ENCODE measurements around the gene IL17REL.

Gene IL17REL

DNA sequence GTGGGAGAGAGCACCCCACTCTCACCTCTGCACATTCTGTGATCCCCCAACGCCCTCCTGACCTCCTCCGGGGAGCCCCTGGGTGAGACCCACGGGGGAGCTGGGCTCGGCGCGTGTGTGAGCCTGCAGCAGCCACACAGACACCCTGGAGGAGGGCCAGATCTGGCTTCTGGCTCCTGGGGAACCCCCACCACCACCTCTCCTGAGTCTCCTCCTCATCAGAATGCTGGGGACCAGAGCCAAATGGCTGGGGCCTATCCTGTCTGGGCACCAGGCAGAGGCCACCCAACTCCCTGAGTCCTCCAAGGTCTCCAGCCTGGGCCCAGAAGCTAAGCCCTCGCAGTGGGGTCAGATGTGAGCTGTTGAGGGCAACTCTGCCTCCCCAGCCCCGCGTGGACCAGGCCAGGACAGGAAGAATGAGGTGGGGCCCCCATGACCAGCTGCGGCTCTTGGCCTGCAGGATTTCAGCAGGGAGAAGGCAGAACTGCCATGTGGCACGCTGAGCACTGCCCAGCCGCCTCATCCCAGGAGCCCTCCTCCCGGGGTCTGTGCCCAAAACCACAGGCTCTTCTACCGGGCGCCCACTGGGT, 57.5 kb downstream of the IL17REL start:
- H3K4me3 ChIP-seq (ENCODE audit: low read length): no peak overlapping the region
- TF ChIP-seq ZNF274 (IDR thresholded peaks at IDR 0.05; ENCODE audit: low read depth, low read length): no peak

DNA sequence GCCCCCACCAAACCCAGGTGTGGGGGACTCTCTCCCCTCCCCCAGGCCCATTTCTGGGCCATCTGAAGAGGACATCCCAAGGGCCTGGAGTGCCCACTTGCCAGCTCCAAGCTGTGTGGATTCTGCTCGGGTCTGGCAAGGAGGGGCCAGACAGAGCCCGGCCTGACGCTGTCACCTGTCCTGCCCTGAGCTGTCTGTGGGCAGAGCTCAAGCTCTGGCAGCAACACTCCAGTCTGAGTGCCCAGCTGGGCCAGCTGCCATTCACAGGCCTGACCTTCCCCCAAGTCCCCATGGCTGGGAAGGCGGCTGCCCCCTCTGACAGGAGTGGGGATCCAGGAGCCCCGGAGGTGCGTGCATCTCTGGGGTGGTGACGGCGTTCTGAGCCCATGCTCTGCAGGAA, 58.2 kb downstream of the IL17REL start:
- no peak overlapping the region for H3K4me3 ChIP-seq (ENCODE audit: low read length)
- no peak for TF ChIP-seq ZNF274 (IDR thresholded peaks at IDR 0.05; ENCODE audit: low read depth, low read length)

DNA sequence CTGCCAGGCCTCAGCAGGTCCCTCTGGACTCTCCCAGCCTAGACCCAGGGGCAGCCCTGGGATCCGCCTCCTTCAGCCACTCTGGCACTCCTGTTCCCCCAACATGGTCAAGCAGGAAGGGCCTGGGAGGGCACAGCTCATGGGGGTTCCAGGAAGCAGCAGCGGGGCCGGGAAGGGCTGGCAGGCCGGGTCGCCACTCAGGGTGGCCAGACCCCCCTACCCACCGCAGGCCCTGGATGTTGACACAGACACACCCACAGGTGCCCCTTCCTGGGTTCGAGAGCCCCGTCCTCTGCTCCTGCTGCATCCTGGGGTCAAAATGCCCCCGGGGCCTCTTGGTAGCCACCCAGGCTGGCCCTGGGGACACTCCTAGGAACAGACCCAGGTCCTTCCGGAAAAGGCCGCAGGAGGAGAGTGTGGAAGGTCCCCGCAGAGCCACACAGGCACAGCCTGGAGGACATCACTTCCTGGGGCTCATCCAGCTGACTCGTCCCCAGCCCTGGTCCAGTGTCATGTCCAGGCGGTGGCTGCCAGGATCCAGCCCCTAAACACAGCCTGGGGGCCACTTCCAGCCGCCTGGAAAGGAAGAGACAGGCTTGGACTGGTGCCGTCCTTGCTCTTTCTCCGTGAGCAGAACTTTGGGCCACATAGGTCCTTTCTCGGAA, 58.8 kb downstream of the IL17REL start:
- no peak for TF ChIP-seq ZNF274 (IDR thresholded peaks at IDR 0.05; ENCODE audit: low read depth, low read length)
- H3K4me3 ChIP-seq (ENCODE audit: low read length): no peak overlapping the region

DNA sequence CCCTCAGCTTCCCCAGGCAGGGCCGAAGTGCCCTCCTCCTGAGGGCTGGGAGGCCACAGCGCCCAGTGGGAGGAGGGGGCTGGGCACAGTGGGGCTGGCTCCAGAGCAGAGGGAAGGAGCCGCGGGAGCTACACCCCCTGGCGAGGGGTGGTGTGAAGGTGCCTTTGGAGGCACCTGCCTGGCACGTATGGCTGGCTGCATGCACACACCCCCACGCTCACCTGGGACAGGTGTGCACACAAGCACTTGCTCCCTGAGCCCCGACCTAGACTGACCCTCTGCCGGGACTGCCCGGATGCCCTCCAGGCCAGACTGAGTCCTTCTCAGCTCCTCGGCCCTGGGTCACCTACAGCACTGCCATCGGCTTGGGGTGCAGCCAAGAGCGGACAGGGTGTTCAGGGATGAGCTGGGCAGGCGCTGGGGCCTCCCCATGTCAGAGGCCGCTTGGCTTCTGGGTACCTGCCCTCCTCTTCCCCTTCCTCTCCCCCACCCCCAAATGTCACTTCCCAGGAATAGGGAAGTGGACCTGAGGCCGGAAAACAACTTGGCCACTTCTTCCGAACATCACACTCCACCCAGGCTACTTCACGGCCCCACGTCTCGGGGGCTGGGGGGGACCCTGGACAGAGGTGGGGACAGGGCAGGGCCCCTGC, 59.4 kb downstream of the IL17REL start:
- TF ChIP-seq ZNF274 (IDR thresholded peaks at IDR 0.05; ENCODE audit: low read depth, low read length): no peak
- H3K4me3 ChIP-seq (ENCODE audit: low read length): no peak overlapping the region

DNA sequence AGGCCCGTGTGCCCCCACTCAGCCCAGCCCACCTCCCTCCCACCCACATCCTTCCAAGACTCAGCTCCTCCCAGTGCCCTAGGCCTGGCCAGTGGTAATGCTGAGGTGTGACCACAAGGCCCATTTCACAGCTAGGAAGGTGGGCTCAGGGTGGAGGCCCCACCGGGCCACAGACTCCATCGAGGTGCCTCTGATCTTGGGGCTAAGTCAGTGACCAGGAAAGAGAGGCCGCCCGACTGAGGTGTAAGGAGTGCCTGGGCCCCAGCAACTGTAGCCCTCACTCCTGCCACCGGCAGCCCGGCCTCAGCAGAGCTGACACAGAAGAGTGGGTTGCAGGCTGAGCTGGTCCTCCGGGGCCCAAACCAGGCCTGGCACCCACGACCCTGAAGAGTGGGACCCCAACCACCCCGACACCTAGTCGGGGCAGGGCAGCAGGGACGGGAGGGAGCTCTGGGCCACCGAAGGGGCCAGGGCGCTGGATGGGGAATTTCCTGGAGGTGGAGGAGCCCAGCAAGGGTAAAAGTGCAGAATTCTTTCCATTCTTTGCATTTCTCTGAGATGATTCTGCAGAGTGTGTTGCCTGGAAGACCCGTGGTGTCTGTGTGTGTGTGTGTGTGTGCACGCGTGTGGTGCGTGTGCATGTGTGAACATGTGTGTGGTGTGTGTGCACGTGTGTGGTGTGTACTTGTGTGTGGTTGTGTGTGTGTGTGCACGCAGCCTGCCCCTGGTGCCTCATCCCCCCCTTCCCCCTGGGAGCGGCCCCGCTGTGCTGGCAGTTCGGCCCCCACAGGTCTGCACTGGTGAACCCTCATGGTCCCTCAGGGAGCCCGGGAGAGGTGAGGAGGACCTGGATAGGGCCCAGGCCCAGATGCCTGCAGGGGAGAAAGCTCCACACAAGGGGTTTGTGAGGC, 60.3 kb downstream of the IL17REL start:
- no peak for TF ChIP-seq ZNF274 (IDR thresholded peaks at IDR 0.05; ENCODE audit: low read depth, low read length)
- no peak overlapping the region for H3K4me3 ChIP-seq (ENCODE audit: low read length)

DNA sequence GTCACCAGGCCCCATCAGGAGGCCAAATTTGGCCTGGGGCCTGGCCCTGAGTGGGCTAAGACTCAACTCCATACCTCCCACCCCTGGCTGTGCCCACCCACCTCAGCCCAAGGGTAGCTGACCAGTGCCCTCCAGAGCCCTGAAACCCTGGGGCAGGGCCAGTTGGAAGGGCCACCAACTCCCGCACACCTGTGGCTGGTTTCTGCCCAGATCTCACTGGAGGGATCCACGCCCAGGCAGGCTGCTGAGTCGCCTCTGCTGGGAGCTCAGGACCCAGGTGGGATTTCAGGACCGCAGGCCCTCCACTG, 60.9 kb downstream of the IL17REL start:
- H3K4me3 ChIP-seq (ENCODE audit: low read length): no peak overlapping the region
- TF ChIP-seq ZNF274 (IDR thresholded peaks at IDR 0.05; ENCODE audit: low read depth, low read length): no peak

DNA sequence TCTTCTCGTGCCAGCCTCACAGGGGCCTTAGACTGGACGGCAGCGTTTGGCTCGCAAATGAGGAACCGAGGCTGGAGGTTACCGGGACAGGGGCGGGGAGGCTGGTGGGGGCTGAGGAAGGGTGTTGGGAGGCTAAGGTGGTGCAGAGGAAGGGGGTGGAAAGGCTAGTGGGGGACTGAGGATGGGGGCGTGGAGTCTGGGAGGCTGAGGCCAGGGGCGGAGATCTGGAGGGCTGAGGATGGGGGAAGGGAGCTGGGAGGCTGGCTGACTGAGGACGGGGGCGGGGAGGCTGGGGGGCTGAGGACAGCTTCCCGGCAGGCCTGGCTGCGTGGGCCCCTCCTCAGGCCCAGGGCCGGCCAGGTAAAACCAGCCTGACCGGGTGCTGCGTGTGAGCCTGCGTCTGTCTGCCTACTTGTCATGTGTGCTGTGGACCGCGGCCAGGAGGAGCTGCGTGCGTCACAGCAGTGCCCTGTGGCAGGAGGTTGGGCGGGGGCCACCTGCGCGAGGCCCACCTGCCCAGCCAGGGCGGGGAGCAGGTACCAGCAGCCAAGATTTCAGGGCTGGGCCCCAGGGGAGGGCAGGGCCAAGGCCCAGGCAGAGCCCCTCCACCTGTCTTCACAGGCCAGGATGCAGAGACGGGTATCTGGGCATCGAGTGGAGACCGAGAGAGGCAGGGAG, 61.4 kb downstream of the IL17REL start:
- TF ChIP-seq ZNF274 (IDR thresholded peaks at IDR 0.05; ENCODE audit: low read depth, low read length): no peak
- H3K4me3 ChIP-seq (ENCODE audit: low read length): no peak overlapping the region

DNA sequence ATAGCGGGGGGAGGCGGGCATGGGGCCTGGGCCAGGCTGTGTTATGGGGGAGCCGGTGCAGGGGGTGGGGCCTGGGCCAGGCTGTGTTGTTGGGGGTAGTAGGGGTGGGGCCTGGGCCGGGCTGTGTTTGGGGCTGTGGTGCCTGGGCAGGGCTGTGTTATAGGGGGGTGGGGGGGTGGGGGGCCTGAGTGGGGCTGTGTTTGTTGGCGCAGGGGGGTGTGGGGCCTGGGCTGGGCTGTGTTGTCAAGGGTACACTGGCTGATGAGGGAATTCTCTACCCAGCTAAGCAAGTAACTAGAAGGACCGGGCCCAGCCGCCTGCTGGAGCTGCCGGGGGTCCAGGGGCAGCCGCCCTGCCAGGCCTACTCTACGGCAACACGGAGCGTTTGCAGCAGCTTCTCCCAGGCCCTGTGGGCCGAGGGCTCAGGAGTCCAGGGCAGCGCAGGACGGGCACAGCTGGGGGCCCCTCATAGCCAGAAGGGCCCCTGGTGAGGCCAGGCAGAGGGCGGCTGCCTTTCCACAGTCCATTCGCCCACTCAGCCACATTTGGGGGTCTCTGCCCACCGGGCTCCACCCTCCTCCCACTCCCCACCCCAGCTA, 62.1 kb downstream of the IL17REL start:
- no peak overlapping the region for H3K4me3 ChIP-seq (ENCODE audit: low read length)
- no peak for TF ChIP-seq ZNF274 (IDR thresholded peaks at IDR 0.05; ENCODE audit: low read depth, low read length)

DNA sequence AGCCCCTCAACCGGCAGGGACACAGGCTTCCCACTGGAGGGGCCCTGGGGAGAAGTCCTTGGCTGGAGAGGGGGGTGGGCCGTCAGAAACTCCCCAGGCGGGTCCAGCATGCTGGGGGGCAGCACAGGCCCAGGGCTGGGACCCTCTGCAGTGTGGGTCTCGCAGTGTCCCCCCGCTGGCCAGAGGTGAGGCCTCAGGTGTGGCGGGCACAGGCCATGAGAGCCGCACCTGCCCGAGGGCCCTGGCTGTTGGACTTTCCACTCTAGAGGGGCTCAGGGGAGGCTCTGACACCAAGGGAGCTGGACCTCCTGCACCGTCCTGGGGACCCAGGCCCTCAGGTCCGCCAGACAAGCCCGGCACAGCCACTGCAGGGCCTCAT, 62.7 kb downstream of the IL17REL start:
- TF ChIP-seq ZNF274 (IDR thresholded peaks at IDR 0.05; ENCODE audit: low read depth, low read length): no peak
- H3K4me3 ChIP-seq (ENCODE audit: low read length): no peak overlapping the region

DNA sequence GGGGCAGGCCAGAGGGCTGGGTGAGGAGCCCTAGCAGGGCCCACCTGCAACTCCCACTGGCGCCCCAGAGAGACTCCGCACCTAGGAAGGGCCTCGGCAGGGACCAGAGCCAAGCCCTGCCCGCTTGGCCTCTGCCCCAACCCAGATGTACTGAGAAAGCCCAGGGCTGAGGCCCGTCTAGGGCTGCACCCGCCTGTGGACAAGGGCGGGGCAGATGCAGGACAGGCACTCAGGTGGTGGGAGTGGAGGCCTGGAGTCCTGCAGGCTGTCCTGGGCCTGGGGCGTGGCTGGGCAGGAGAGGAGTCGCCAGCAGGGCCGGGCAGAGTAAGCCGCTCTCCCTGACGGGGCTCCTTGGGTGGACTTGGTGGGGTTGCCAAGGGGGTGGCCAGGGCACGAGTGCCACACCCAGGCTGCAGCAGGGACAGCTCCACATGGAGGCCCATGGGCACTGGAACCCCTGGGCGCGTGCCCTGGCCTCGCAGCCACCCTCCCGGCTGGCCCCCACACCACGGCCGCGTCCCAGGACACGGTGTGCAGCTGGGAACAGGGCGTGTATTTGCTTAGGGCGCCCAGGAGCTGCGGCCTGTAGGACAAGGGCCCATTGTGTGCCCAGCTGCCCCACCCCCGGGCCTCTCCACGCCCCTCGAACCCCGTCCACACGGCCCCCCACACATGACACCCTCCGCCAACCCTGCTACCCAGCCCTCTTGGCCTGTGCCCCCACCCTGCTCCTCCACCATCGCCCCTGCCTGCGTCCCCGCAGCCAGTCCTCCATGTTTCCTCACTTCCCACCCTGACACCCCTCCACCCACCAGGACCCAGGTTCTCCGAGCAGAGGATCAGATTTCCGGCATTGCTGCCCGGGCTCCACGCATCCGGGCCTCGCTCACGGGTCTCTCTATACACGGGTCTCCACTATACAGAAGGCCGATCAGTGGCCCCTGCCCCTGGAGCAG, 63.3 kb downstream of the IL17REL start:
- H3K4me3 ChIP-seq (ENCODE audit: low read length): no peak overlapping the region
- no peak for TF ChIP-seq ZNF274 (IDR thresholded peaks at IDR 0.05; ENCODE audit: low read depth, low read length)

DNA sequence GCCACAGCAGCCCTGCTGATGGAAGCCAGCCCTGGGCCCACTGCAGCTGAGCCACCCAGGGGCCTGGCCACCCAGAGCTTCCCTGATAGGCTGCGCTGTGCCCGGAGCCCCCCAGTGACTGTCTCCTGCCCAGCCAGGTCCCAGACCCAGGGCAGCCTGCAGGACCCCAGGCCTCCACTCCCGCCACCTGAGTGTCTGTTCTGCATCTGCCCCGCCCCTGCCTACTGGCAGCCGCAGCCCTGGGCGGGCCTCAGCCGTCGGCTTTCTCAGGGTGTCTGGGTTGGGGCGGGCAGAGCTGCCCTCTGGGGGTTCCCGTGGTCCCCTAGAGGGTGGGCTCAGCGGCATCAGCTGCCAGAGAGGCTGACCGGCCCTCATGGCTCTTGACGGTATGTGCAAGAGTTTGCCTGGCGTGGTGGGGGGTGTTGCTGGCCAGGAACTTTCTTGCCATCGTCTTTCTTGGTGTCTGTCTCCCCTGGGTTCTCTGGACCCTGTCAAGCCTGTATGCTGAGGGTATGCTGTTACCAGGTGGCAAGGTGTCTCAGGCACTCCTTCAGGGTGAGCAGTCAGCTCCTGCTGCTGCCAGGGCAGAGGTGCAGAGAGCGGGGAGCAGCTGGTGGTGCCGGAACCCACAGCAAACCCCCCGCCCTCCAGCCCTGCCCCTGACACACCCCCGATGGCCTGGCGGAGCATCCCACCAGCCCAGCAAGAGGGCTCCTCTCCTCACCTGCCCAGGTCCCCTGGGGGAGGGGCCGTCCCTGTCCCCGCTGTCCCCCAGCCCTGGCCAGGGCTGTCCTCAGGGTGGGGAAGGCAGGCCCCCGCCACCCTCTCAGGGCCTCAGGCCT, 64.2 kb downstream of the IL17REL start:
- H3K4me3 ChIP-seq (ENCODE audit: low read length): no peak overlapping the region
- no peak for TF ChIP-seq ZNF274 (IDR thresholded peaks at IDR 0.05; ENCODE audit: low read depth, low read length)

DNA sequence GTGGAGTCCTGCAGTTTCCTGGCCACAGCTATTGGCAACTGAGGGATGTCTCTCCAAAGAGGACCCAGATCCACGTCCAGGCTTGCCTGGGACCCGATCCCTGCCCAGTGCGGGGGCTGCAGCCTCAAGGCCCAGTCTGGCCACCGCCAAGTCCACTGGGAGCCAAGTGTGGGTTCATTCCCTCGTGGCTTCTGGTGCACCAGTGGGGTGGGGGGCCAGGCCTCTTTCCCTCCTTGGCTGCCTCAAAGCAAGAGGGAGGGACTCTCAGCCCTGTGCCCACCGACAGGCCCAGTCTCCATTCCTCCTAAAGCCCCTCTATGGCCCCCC, 65.3 kb downstream of the IL17REL start:
- H3K4me3 ChIP-seq (ENCODE audit: low read length): no peak overlapping the region
- TF ChIP-seq ZNF274 (IDR thresholded peaks at IDR 0.05; ENCODE audit: low read depth, low read length): no peak

All from GM08714 (cell line).